Nephron (organoid): Measurements from ENCODE around the gene PLB1.

ENCODE experiments used
- H3K27ac Mint-ChIP-seq, 3 experiments: 2 replicates each; pipeline ENCODE4 v1.8.0; 2020; ENCODE audit warnings: mixed read lengths in 3 of 3, mild to moderate bottlenecking in 2 of 3, moderate library complexity in 1 of 3
- H3K27me3 Mint-ChIP-seq: 2 replicates; pipeline ENCODE4 v1.8.0; 2021; ENCODE audit warnings: low read depth, mild to moderate bottlenecking, moderate library complexity, mixed read lengths
- H3K36me3 Mint-ChIP-seq: 2 replicates; pipeline ENCODE4 v1.8.0; 2020; ENCODE audit warnings: low read depth, mixed read lengths
- H3K4me1 Mint-ChIP-seq: 2 replicates; pipeline ENCODE4 v1.8.0; 2020; ENCODE audit warnings: mixed read lengths
- H3K4me3 Mint-ChIP-seq, 3 experiments: 2 replicates each; pipeline ENCODE4 v1.8.0; 2020; ENCODE audit warnings: mild to moderate bottlenecking in 3 of 3, mixed read lengths in 3 of 3, moderate library complexity in 2 of 3
- H3K9me3 Mint-ChIP-seq: 2 replicates; pipeline ENCODE4 v1.8.0; 2020; ENCODE audit warnings: mixed read lengths
- CTCF ChIP-seq, 3 experiments: fragments of 200-600 bp; sonication (generic); IDR thresholded peaks; one replicate each; pipeline ENCODE4 v1.5.0; 2021; ENCODE audit warnings: antibody characterized with exemption in 3 of 3; ENCODE audit not compliant: unreplicated experiment in 3 of 3

The PLB1 gene

GRCh38 chr2:28681606-28682005, 185.7 kb downstream of the PLB1 start:
- Mint-ChIP-seq H3K4me1 (peaks cover 76% of the 10 kb centered on the region), H3K4me3 (peak overlapping the region in 2 of 3 experiments; percentile 1 to 4), H3K27ac (peak overlapping the region; percentile 88 to 95 (median 94)), H3K27me3 (no peaks in the 10 kb centered on the region), H3K9me3 (peaks cover 3% of the 10 kb centered on the region), H3K36me3 (no peaks in the 10 kb centered on the region)
- TF ChIP-seq CTCF (IDR thresholded peaks at IDR 0.05; ENCODE audit: unreplicated experiment in 3 of 3), result no peak

- TF ChIP-seq CTCF (IDR thresholded peaks at IDR 0.05; ENCODE audit: unreplicated experiment in 3 of 3), result no peak
- peaks cover 88% of the 10 kb centered on the region for H3K4me1 Mint-ChIP-seq
- peaks cover 3% of the 10 kb centered on the region for H3K9me3 Mint-ChIP-seq
- H3K4me3 Mint-ChIP-seq, result peak overlapping the region; percentile 15 to 63 (median 41)
- peak overlapping the region; percentile 88 to 99 (median 95) for H3K27ac Mint-ChIP-seq
- no peaks in the 10 kb centered on the region for H3K27me3 Mint-ChIP-seq
- H3K36me3 Mint-ChIP-seq, result no peaks in the 10 kb centered on the region
Observed at GRCh38 chr2:28683100-28683706, 187.3 kb downstream of the PLB1 start.

- no peak for TF ChIP-seq CTCF (IDR thresholded peaks at IDR 0.05; ENCODE audit: unreplicated experiment in 3 of 3)
- H3K27ac Mint-ChIP-seq, result peak overlapping the region; percentile 88 to 99 (median 95)
- peak overlapping the region in 1 of 3 experiments; percentile 1 for H3K4me3 Mint-ChIP-seq
- peaks cover 88% of the 10 kb centered on the region for H3K4me1 Mint-ChIP-seq
- no peaks in the 10 kb centered on the region for H3K36me3 Mint-ChIP-seq
- H3K27me3 Mint-ChIP-seq, result no peaks in the 10 kb centered on the region
- H3K9me3 Mint-ChIP-seq, result peaks cover 3% of the 10 kb centered on the region
Observed at GRCh38 chr2:28684142-28684858, 188.4 kb downstream of the PLB1 start.

GRCh38 chr2:28687171-28687570, 191.3 kb downstream of the PLB1 start:
- H3K4me3 Mint-ChIP-seq, result no peak overlapping the region

GRCh38 chr2:28687640-28688385, 192.0 kb downstream of the PLB1 start:
- peaks cover 78% of the 10 kb centered on the region for H3K4me1 Mint-ChIP-seq
- H3K27ac Mint-ChIP-seq, result peak overlapping the region in 1 of 3 experiments; percentile 78
- peaks cover 3% of the 10 kb centered on the region for H3K9me3 Mint-ChIP-seq
- no peak for TF ChIP-seq CTCF (IDR thresholded peaks at IDR 0.05; ENCODE audit: unreplicated experiment in 3 of 3)
- no peaks in the 10 kb centered on the region for H3K27me3 Mint-ChIP-seq
- no peak overlapping the region for H3K4me3 Mint-ChIP-seq
- H3K36me3 Mint-ChIP-seq, result no peaks in the 10 kb centered on the region

More at GRCh38 chr2:28687171-28687570, 191.3 kb downstream of the PLB1 start:
- Mint-ChIP-seq H3K9me3 (peaks cover 3% of the 10 kb centered on the region), H3K27ac (peak overlapping the region in 1 of 3 experiments; percentile 58), H3K36me3 (no peaks in the 10 kb centered on the region), H3K27me3 (no peaks in the 10 kb centered on the region), H3K4me1 (peaks cover 78% of the 10 kb centered on the region)
- TF ChIP-seq CTCF (IDR thresholded peaks at IDR 0.05; ENCODE audit: unreplicated experiment in 3 of 3), result no peak
